ENCODE results near the gene PLCB2.
A peak's percentile ranks its signal among the peaks of the same experiment; 100 is the strongest.

The PLCB2 gene

DNA sequence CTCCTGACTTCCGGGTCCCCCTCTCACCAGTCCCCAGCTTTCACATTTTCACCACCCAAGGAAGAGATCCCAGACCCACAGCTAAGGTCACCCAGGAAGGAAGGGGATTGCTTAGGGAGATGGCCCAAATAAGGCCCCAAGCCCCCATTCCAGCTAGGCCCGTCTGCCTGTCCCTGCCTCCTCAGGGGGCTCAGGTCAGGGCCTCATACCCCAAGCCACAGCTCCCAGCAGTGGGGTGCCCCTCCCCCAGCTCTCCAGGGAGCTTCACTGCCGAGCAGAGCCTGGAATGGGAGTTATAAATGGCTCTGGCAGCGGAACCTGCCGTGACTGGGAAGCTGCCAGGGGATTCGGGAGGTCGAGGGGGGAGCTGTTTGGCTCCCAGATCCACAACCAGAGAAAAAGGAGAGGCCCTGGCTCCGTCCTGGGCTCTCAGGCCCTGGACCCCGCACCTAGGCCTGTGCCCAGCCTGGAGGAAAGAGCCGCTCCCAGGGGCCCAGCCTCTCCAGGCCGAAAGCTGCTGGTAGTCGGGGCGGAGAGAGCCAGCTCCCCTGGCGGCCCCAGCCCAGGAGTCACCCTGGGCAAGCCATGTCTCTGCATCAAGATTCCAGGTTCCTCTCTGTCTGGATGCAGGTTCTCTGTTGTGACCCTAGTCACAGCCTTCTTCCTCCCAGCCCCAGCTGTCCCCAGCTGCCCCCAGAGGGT, 32.5 kb upstream of the PLCB2 start:
- peak; percentile 36 for DNase-seq

- peak; percentile 40 for DNase-seq
Measured at GRCh38 chr15:40339621-40339945, 31.8 kb upstream of the PLCB2 start.

DNA sequence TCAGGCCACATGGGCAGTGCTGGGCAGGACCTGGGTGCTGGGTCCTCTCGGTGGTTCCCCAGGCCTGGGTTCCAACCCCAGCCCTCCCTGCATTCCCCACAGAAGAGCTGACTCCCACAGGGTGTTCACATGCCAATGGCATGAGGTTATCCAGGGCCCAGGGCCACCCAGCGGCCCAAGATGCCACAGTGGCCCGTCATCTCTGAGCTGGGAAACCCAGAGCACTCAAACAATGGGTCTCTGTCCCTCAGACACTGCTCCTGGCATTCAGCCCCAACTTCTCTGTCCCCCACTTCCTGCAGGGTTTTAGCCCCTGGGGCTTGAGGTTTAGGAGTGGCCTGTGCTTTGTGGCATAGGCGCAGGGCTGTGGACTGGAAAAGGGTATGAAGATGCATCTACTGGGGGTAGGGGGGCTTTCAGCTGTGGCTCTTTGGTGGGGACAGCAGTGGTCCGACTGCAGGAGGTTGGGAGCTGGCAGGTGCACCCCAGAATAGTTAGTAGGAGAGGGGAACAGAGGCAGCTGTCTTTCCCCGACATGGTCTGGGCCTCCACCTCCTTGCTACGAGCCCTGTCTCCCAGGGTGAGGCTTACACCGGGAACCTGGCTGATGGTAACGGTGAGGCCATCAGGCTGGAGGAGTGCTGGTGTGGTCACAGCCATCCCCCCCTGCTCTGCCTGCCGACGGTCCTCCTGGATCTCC, 31.3 kb upstream of the PLCB2 start:
- DNase-seq: no peak

DNA sequence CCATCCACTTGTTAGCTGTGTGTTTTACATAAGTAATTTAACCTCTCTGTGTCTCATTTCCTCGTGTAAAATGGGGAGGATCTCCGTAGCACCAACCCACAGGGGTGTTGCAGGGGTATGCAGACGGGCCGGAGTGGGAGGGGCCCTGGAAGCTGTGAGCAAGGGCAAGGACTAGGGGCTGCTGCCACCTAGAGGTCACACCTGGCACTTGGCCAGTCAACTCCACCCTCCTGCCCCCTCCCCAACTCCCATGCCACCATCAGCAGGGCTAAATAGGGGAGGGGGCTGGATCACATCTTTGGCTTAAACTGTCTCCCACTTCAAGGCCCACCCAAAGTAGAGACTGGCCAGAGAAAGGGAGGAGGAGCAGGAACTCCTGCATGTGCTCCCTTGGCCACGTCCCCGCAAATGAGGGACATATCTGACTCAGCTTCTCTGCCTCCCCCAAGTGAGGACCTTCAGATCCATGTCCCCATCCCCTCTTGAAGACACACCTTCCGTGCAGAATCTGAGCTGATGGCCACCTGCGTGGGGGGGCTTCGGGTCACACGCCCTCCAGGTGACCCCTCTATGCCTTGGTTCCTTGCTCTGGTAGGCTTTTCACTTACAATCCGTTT, 30.4 kb upstream of the PLCB2 start:
- peak; percentile 58 for DNase-seq

DNA sequence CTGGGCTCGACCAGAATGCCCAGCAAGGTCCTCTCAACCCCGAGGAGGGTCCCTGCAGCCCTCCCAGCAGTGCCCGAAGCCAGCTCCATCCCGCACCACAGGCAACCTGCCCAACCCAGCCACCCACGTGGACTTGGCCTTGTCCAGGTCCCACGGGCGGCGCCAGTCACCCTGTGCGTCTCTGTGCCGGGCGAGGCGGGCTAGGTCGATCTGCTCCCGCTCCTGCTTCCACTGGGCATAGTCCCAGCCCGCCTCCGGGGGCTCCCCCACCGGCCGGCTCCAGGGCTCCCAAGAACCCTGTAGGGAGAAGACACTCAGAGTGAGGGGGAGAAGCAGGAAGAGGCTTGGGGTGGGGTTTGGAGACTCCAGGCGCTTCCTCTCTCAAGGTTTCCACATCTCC, 29.9 kb upstream of the PLCB2 start:
- no peak for DNase-seq

GRCh38 chr15:40336744-40337122, 29.0 kb upstream of the PLCB2 start:
- DNase-seq: no peak

DNA sequence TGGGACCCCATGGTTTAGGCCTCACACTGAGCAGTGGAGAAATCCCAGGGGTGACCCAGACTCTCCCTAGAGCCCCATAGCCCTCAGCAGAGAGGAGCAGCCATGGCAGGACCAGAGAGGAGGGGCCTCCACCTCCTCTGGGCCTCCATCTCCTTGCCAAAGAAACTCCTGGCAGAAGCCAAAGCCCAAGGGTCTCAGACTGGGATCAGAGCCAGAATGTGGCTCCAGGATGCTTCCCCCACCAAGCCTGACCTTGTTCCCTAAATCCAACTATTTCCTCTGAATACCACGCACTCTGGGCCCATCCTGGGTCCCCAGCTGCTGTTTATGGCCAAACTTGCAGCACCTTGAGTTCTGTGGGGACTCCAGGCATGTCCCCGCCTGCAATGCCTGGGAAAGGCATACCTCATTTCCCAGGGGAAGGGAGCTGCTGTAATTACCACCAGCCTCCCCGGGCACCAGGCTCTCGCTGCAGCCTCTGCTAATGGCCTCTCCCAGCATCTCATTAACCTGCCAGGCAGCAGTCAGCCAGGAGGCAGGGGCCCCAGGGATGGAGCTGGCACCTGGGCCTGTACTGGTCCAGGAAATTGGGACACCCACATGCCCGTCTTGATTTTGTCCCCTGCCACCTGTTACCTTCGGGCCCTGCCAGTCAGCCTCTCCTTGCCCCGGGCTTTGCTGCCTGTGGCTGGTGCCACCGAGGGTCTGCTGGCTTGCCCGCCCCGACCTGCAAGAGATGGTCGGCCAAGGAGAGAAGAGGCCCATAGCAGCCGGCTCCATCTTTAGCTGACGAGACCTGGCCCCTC, 28.4 kb upstream of the PLCB2 start:
- peak; percentile 69 for DNase-seq

GRCh38 chr15:40334941-40335795, 27.4 kb upstream of the PLCB2 start:
- no peak for DNase-seq

GRCh38 chr15:40334541-40334940, 26.8 kb upstream of the PLCB2 start:
- no peak for DNase-seq

DNA sequence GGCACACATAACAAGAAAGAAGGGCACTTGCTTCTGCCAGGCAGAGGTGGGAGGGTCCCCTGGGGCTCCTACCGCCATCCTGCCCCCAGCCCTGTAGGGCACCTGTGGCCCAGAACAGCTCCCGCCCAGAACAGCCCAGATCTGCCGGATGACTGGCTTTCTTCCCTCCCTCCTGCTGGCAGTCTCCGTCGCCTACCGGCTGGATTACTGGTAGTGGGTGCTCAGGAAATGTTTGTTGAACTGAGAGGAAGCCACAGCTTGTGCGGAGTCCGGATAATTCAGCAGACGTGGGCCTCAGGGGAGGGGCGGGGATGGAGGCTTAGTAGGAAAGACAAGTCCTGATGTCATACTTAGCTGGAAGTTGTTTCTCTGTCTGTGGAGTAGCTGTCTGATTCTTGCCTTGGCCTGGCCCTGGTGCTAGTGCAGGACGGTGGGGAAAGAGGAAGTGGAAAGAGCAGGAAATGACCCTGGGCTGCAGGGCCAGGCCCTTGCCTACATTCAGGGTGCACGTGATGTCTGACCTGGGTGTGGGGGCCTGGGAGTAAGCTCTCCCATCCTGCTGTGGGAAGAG, 26.3 kb upstream of the PLCB2 start:
- peak; percentile 19 for DNase-seq

GRCh38 chr15:40332113-40332781, 24.5 kb upstream of the PLCB2 start:
- no peak for DNase-seq

DNA sequence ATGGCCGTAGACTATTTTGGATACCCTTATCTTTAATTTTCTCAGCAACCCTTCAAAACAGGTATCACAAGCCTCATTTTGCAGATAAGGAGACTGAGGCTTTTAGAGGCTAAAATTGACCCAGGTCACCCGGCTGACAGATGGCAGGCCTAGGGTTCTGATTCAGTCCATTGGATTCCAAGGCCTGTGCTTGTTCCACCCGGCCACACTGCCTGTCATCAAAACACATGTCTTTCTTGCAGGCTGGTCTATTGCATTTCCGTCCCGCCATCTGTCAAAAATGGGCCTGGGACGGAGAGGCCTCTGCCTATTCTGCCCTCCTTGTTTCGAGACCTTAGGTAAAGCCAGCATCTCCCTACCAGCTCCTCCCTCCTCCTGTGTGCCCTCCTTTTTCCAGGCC, 23.9 kb upstream of the PLCB2 start:
- DNase-seq: no peak

DNA sequence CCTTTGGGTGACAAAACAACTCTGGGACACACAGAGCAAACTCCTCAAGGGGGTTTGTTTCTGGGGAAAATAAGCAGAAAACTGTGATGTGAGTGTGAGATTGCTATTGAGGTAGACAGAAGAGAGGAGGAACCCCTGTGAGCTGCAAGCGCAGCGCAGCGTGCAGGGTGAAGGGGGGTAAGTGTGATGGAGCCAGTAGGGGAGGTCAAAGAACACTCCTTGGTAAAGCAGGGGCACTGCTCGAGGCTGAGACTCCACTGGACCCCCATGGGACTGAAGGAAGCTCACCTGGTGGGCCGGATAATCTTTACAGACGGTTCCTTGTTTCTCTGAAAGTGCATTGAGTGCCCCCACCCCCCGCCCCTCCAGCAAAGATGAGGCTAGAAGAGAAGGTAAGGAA, 23.3 kb upstream of the PLCB2 start:
- no peak for DNase-seq

- DNase-seq: no peak
Measured at GRCh38 chr15:40330368-40330836, 22.7 kb upstream of the PLCB2 start.

- no peak for DNase-seq
Measured at GRCh38 chr15:40329804-40330203, 22.1 kb upstream of the PLCB2 start.

DNA sequence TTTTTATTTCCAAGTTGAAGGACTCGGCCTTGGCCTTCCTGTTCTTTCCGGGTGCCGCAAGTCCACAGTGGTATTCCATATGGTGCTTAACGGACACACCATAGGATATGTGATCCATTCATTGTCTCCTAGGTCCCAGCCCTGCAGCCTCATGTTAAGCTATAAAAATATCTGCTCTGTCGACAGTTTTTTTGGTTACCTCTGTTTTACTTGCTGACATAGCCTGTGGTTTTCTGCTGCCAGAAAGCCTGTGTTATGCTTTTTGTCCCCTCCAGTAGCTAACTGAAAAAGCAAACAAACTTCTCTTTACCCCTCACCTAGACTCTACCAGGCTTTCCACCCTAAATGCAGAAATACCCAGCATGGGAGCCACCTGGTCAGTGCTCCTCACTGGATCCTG, 21.0 kb upstream of the PLCB2 start:
- DNase-seq: no peak

- DNase-seq: no peak
Measured at GRCh38 chr15:40328176-40328575, 20.4 kb upstream of the PLCB2 start.

GRCh38 chr15:40327457-40327856, 19.7 kb upstream of the PLCB2 start:
- no peak for DNase-seq

GRCh38 chr15:40325700-40326099, 18.0 kb upstream of the PLCB2 start:
- DNase-seq: no peak

DNA sequence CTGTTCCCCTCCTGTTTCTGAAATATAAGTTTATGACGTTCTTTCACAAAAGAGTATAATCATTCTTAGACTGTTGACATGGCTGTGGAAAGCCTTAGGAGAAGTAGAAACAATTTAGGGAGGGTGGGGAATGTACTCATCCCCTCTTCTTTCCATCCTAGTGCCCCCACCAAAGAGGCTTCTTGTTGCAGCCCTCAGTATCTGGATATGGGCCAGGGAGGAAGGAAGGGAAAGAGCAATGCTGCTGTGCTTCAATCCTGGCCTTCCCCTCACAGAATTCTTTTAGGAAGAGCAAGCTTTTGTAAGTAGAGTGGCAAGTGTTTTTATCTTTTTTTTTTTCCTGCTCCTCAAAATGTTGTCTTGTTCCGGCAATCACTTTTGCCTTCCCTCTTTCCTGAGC, 17.5 kb upstream of the PLCB2 start:
- DNase-seq: no peak

Measured in NCI-H1694 (cell line).